Large intestine (tissue), 3 donors: ENCODE measurements around the gene SVOP. TPM values are rescaled to one million over a fixed set of nuclear protein-coding genes. Genes with fewer than 3 reads are reported as not detected.
"Not testable (repeated sequence)": the region's sequence is repeated elsewhere in the genome, so short reads cannot be mapped to it uniquely, and the experiment has no call there.

Experiments used
- DNase-seq, 2 donors: peaks; one replicate each; pipeline versions ENCODE4 v3.0.0 to v3.0.0-alpha.2; 2013
- H3K27ac ChIP-seq: one replicate; pipeline ENCODE4 v1.5.1; 2013; ENCODE audit warnings: low read length
- H3K27me3 ChIP-seq: 2 replicates; pipeline ENCODE4 v1.6.1; 2013; ENCODE audit warnings: low read length; ENCODE audit not compliant: control insufficient read depth, insufficient read depth
- H3K36me3 ChIP-seq: 2 replicates; pipeline ENCODE4 v1.6.1; 2013; ENCODE audit warnings: low read length; ENCODE audit not compliant: control insufficient read depth, insufficient read depth
- H3K4me1 ChIP-seq: one replicate; pipeline ENCODE4 v1.6.1; 2013; ENCODE audit warnings: low read length; ENCODE audit not compliant: control insufficient read depth, insufficient read depth
- H3K4me3 ChIP-seq: one replicate; pipeline ENCODE4 v1.5.1; 2013; ENCODE audit warnings: low read length
- H3K9me3 ChIP-seq: one replicate; pipeline ENCODE4 v1.6.1; 2013; ENCODE audit warnings: mild to moderate bottlenecking, low read depth, low read length, moderate library complexity; ENCODE audit not compliant: control insufficient read depth
- WGBS: methylation state at CpG from one replicate; pipeline ENCODE4 v1.1.5; 2013; ENCODE audit warnings: low lambda C conversion rate; ENCODE audit not compliant: insufficient coverage; 5-methylcytosine and 5-hydroxymethylcytosine counted together
- polyA plus RNA-seq: library from polyadenylated mRNA; unstranded; fragments of 120-200 nt; gene quantifications from one replicate; pipeline ENCODE4 v1.2.1, GENCODE V29; 2013

The SVOP gene
- polyA plus RNA-seq, 1 donor = 2.1 TPM

- no peak overlapping the region for H3K4me3 ChIP-seq
- H3K36me3 ChIP-seq = no peaks in the 10 kb centered on the region
- no peaks in the 10 kb centered on the region for H3K4me1 ChIP-seq
- no CpG with 5 or more reads among the region's 4 CpGs for WGBS
- no peaks in the 10 kb centered on the region for H3K27me3 ChIP-seq
- no peak overlapping the region for H3K27ac ChIP-seq
- no peak for DNase-seq
- no peaks in the 10 kb centered on the region for H3K9me3 ChIP-seq
These were observed 155.7 kb downstream of the SVOP start for GRCh38 chr12:108865169-108865568.

- no peak overlapping the region for H3K4me3 ChIP-seq
- H3K36me3 ChIP-seq = no peaks in the 10 kb centered on the region
- peaks cover 8% of the 10 kb centered on the region for H3K4me1 ChIP-seq
- 80% methylated on average over 1 of the region's 3 CpGs for WGBS
- H3K9me3 ChIP-seq = no peaks in the 10 kb centered on the region
- H3K27me3 ChIP-seq = peaks cover 11% of the 10 kb centered on the region
- H3K27ac ChIP-seq = no peak overlapping the region
- no peak for DNase-seq
These were observed 158.3 kb downstream of the SVOP start for GRCh38 chr12:108862588-108862959.

GRCh38 chr12:108861878-108862587, 158.8 kb downstream of the SVOP start:
- no peaks in the 10 kb centered on the region for H3K9me3 ChIP-seq
- peaks cover 8% of the 10 kb centered on the region for H3K4me1 ChIP-seq
- WGBS = 100% methylated on average over 1 of the region's 6 CpGs
- H3K27ac ChIP-seq = no peak overlapping the region
- H3K27me3 ChIP-seq = peaks cover 11% of the 10 kb centered on the region
- DNase-seq = no peak
- no peak overlapping the region for H3K4me3 ChIP-seq
- H3K36me3 ChIP-seq = no peaks in the 10 kb centered on the region

GRCh38 chr12:108860443-108860842, 160.4 kb downstream of the SVOP start:
- 82% methylated on average over 2 of the region's 6 CpGs for WGBS
- H3K9me3 ChIP-seq = no peaks in the 10 kb centered on the region
- peaks cover 16% of the 10 kb centered on the region for H3K4me1 ChIP-seq
- H3K4me3 ChIP-seq = no peak overlapping the region
- no peak overlapping the region for H3K27ac ChIP-seq
- peaks cover 11% of the 10 kb centered on the region for H3K27me3 ChIP-seq
- DNase-seq = no peak
- H3K36me3 ChIP-seq = no peaks in the 10 kb centered on the region

- Histone ChIP-seq H3K36me3 (no peaks in the 10 kb centered on the region), H3K27me3 (peaks cover 11% of the 10 kb centered on the region), H3K4me3 (no peak overlapping the region), H3K4me1 (peaks cover 16% of the 10 kb centered on the region), H3K27ac (no peak overlapping the region), H3K9me3 (no peaks in the 10 kb centered on the region)
- DNase-seq = no peak
- no CpG with 5 or more reads among the region's 1 CpG for WGBS
These were observed 161.0 kb downstream of the SVOP start for GRCh38 chr12:108859923-108860291.

GRCh38 chr12:108859141-108859922, 161.5 kb downstream of the SVOP start:
- no CpG with 5 or more reads among the region's 6 CpGs for WGBS
- DNase-seq = not testable (repeated sequence)
- H3K27me3 ChIP-seq = peaks cover 11% of the 10 kb centered on the region

GRCh38 chr12:108858311-108859074, 162.4 kb downstream of the SVOP start:
- H3K36me3 ChIP-seq = no peaks in the 10 kb centered on the region
- peaks cover 11% of the 10 kb centered on the region for H3K27me3 ChIP-seq
- H3K4me3 ChIP-seq = peak overlapping the region; percentile 52
- H3K27ac ChIP-seq = no peak overlapping the region
- peaks cover 16% of the 10 kb centered on the region for H3K4me1 ChIP-seq
- DNase-seq = peak in 1 of 2 donors; percentile 25
- H3K9me3 ChIP-seq = no peaks in the 10 kb centered on the region
- no CpG with 5 or more reads among the region's 18 CpGs for WGBS

More at GRCh38 chr12:108859141-108859922, 161.5 kb downstream of the SVOP start:
- H3K4me1 ChIP-seq = peaks cover 16% of the 10 kb centered on the region
- H3K27ac ChIP-seq, H3K36me3 ChIP-seq, H3K9me3 ChIP-seq, H3K4me3 ChIP-seq: not testable (repeated sequence)

Other genes starting within 250 kb of the SVOP start
- gene SSH1, start 163.5 kb downstream of the SVOP start, polyA plus RNA-seq = 13.7 TPM
- gene DAO, start 141.0 kb downstream of the SVOP start, polyA plus RNA-seq = not detected
- 22.7 TPM for gene USP30, start 31.5 kb upstream of the SVOP start, polyA plus RNA-seq
- gene ALKBH2, start 72.4 kb upstream of the SVOP start, polyA plus RNA-seq = 17.9 TPM
- 36.5 TPM for gene UNG, start 76.5 kb upstream of the SVOP start, polyA plus RNA-seq
- gene ACACB, start 95.5 kb upstream of the SVOP start, polyA plus RNA-seq = 11.9 TPM